SK-N-SH (cell line): ENCODE results near the gene C12orf60.

Experiments used
- EP300 ChIP-seq, 2 experiments: IDR thresholded peaks; 2 replicates each; pipeline versions ENCODE4 v1.4.0 to v1.6.1; 2012; ENCODE audit warnings: borderline replicate concordance in 1 of 2, low read depth in 1 of 2, low read length in 1 of 2
- RCOR1 ChIP-seq: fragments of 150-350 bp; IDR thresholded peaks from 2 replicates; pipeline ENCODE4 v1.6.1; 2017; ENCODE audit warnings: antibody characterized with exemption, low read length
- SMC3 ChIP-seq: IDR thresholded peaks from 2 replicates; pipeline ENCODE4 v1.6.1; 2012; ENCODE audit warnings: low read depth, low read length, improper control_type of control experiment
- TAF1 ChIP-seq: IDR thresholded peaks from 2 replicates; pipeline ENCODE4 v1.6.1; 2012; ENCODE audit warnings: low read depth, mild to moderate bottlenecking, low read length, moderate library complexity, borderline replicate concordance
- USF1 ChIP-seq: IDR thresholded peaks from 2 replicates; pipeline ENCODE4 v1.4.0; 2012; ENCODE audit warnings: low read depth, borderline replicate concordance

- no peak for TF ChIP-seq TAF1
- no peak for TF ChIP-seq USF1
- no peak for TF ChIP-seq RCOR1
- no peak for TF ChIP-seq SMC3
- no peak for TF ChIP-seq EP300 (IDR thresholded peaks at IDR 0.05; ENCODE audit: borderline replicate concordance in 1 of 2, low read depth in 1 of 2, low read length in 1 of 2)
These were observed 35.9 kb upstream of the C12orf60 start for GRCh38 chr12:14767617-14768016.
